WTC11 (cell line): ENCODE results near the gene INO80D. TPM values are rescaled to one million over a fixed set of nuclear protein-coding genes. Genes with fewer than 3 reads are reported as not detected.

Experiments used
- ATAC-seq: fragments of 200-7000 bp; cut with Tn5 transposase; 2 replicates; pipeline ENCODE4 v1.10.0; 2021; ENCODE audit warnings: mild to moderate bottlenecking, moderate library complexity
- CTCF ChIA-PET: fragments of 300-600 bp; sonication (Branson Sonifier 250); formaldehyde crosslinking; loops from one replicate; lab custom pipeline; 2021; ENCODE audit warnings: antibody characterized with exemption; lab: Charles Lee
- POLR2A ChIA-PET: fragments of 350-600 bp; sonication (Branson Sonifier 250); formaldehyde crosslinking; loops from one replicate; lab custom pipeline; 2021; ENCODE audit warnings: antibody characterized with exemption; lab: Charles Lee
- DNase-seq: peaks from one replicate; pipeline ENCODE4 v3.0.0; 2021; ENCODE audit warnings: low spot score
- H3K27ac Mint-ChIP-seq: 2 replicates; pipeline ENCODE4 v1.8.0; 2021; ENCODE audit warnings: mixed read lengths
- H3K27me3 Mint-ChIP-seq: 2 replicates; pipeline ENCODE4 v1.8.0; 2021; ENCODE audit warnings: low read depth, mild to moderate bottlenecking, moderate library complexity, mixed read lengths
- H3K36me3 Mint-ChIP-seq: 2 replicates; pipeline ENCODE4 v1.8.0; 2021; ENCODE audit warnings: mixed read lengths
- H3K4me1 Mint-ChIP-seq: 2 replicates; pipeline ENCODE4 v1.8.0; 2022; ENCODE audit warnings: mixed read lengths
- H3K4me3 Mint-ChIP-seq: 2 replicates; pipeline ENCODE4 v1.8.0; 2021; ENCODE audit warnings: mild to moderate bottlenecking, moderate library complexity, mixed read lengths
- H3K9me3 Mint-ChIP-seq: 2 replicates; pipeline ENCODE4 v1.8.0; 2021; ENCODE audit warnings: mixed read lengths
- E2F4 ChIP-seq: sonication (generic); formaldehyde crosslinking; IDR thresholded peaks from 2 replicates; pipeline ENCODE4 v1.8.1; 2022; ENCODE audit warnings: low read depth, mild to moderate bottlenecking, moderate library complexity, missing genetic modification reagents, borderline replicate concordance
- EMX1 ChIP-seq: fragments of 250-450 bp; sonication (Bioruptor Pico); IDR thresholded peaks from 2 replicates; pipeline ENCODE4 v1.8.0; 2021; ENCODE audit warnings: mild to moderate bottlenecking
- FOXP1 ChIP-seq: sonication (generic); formaldehyde crosslinking; IDR thresholded peaks from 2 replicates; pipeline ENCODE4 v1.8.0; 2022; ENCODE audit warnings: missing genetic modification reagents, mild to moderate bottlenecking, moderate library complexity, borderline replicate concordance
- GABPB1 ChIP-seq: sonication (generic); formaldehyde crosslinking; IDR thresholded peaks from 2 replicates; pipeline ENCODE4 v1.8.1; 2023; ENCODE audit warnings: mild to moderate bottlenecking, missing genetic modification reagents
- PRRX2 ChIP-seq: fragments of 250-450 bp; sonication (Bioruptor Pico); IDR thresholded peaks from 2 replicates; pipeline ENCODE4 v1.8.0; 2021; ENCODE audit warnings: mild to moderate bottlenecking
- STAT6 ChIP-seq: sonication (generic); formaldehyde crosslinking; conservative IDR thresholded peaks from 2 replicates; pipeline ENCODE4 v1.8.1; 2023; ENCODE audit warnings: mild to moderate bottlenecking, low read depth, missing genetic modification reagents, moderate library complexity
- ZNF532 ChIP-seq: fragments of 250-450 bp; sonication (Bioruptor Pico); IDR thresholded peaks from 2 replicates; pipeline ENCODE4 v1.9.0; 2021; ENCODE audit warnings: mild to moderate bottlenecking, borderline replicate concordance
- total RNA-seq: library from RNA; stranded (reverse); gene quantifications from 3 replicates; pipeline ENCODE4 v1.2.3, GENCODE V29; 2021
- TF ChIP-seq, protein P1 (sequence below): sonication (generic); formaldehyde crosslinking; IDR thresholded peaks from 2 replicates; pipeline ENCODE4 v1.8.1; 2022; ENCODE audit warnings: mild to moderate bottlenecking, moderate library complexity, missing genetic modification reagents
- TF ChIP-seq, protein P2 (sequence below): fragments of 250-450 bp; sonication (Bioruptor Pico); IDR thresholded peaks from 2 replicates; pipeline ENCODE4 v1.9.0; 2021; ENCODE audit warnings: moderate library complexity, mild to moderate bottlenecking, inconsistent platforms, borderline replicate concordance
- TF ChIP-seq, protein P3 (sequence below): fragments of 250-450 bp; sonication (Bioruptor Pico); IDR thresholded peaks from 2 replicates; pipeline ENCODE4 v1.9.0; 2021; ENCODE audit warnings: mild to moderate bottlenecking

Gene INO80D
- total RNA-seq, 1 experiment from 2014 or later: 30.9 TPM

GRCh38 chr2:205975082-205975949 is 110.7 kb downstream of the INO80D start:
- TF ChIP-seq, protein P1, sequence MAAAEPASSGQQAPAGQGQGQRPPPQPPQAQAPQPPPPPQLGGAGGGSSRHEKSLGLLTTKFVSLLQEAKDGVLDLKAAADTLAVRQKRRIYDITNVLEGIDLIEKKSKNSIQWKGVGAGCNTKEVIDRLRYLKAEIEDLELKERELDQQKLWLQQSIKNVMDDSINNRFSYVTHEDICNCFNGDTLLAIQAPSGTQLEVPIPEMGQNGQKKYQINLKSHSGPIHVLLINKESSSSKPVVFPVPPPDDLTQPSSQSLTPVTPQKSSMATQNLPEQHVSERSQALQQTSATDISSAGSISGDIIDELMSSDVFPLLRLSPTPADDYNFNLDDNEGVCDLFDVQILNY (CRISPR knock-in tag): no peak
- peak; percentile 67 for TF ChIP-seq GABPB1 (CRISPR knock-in tag)
- no peak for DNase-seq
- ChIA-PET CTCF (no interaction called here), POLR2A (no interaction called here)
- no peak for ATAC-seq
- peaks cover 8% of the 10 kb centered on the region for H3K4me1 Mint-ChIP-seq
- H3K27ac Mint-ChIP-seq: no peak overlapping the region
- no peaks in the 10 kb centered on the region; the same call in 1 of the 2 replicates for H3K27me3 Mint-ChIP-seq
- peaks cover 18% of the 10 kb centered on the region for H3K9me3 Mint-ChIP-seq
- H3K4me3 Mint-ChIP-seq: no peak overlapping the region
- peaks cover 6% of the 10 kb centered on the region; the same call in 1 of the 2 replicates for H3K36me3 Mint-ChIP-seq

- no peaks in the 10 kb centered on the region for H3K9me3 Mint-ChIP-seq
- CTCF ChIA-PET: interaction anchor here (0.8 to 3.0 kb wide), 3 partner anchors 23 to 46 kb away, joined by 3 to 12 read pairs (median 3); no protein-coding TSS in a partner anchor
- H3K4me1 Mint-ChIP-seq: peaks cover 13% of the 10 kb centered on the region
- no peaks in the 10 kb centered on the region for H3K36me3 Mint-ChIP-seq
- no peak overlapping the region for H3K27ac Mint-ChIP-seq
- ATAC-seq (peak; percentile 43), DNase-seq (no peak)
- H3K4me3 Mint-ChIP-seq: no peak overlapping the region
- no peaks in the 10 kb centered on the region for H3K27me3 Mint-ChIP-seq
- POLR2A ChIA-PET: no interaction called here
- no peak for TF ChIP-seq E2F4 (CRISPR knock-in tag)
- TF ChIP-seq, protein P2, sequence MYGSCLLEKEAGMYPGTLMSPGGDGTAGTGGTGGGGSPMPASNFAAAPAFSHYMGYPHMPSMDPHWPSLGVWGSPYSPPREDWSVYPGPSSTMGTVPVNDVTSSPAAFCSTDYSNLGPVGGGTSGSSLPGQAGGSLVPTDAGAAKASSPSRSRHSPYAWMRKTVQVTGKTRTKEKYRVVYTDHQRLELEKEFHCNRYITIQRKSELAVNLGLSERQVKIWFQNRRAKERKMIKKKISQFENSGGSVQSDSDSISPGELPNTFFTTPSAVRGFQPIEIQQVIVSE: no peak
- no peak for TF ChIP-seq EMX1
- no peak for TF ChIP-seq FOXP1 (CRISPR knock-in tag)
- no peak for TF ChIP-seq STAT6 (CRISPR knock-in tag)
- TF ChIP-seq, protein P3, sequence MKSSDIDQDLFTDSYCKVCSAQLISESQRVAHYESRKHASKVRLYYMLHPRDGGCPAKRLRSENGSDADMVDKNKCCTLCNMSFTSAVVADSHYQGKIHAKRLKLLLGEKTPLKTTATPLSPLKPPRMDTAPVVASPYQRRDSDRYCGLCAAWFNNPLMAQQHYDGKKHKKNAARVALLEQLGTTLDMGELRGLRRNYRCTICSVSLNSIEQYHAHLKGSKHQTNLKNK (CRISPR knock-in tag): no peak
- no peak for TF ChIP-seq ZNF532 (CRISPR knock-in tag)
- no peak for TF ChIP-seq PRRX2 (CRISPR knock-in tag)
Measured at GRCh38 chr2:205972113-205972512, 113.9 kb downstream of the INO80D start.
